GM12875 (cell line): ENCODE measurements around the gene MAFG.

Experiments
- H3K4me3 ChIP-seq: one replicate; pipeline ENCODE4 v1.5.1; 2011; ENCODE audit warnings: low read depth, low read length, control low read depth
- CTCF ChIP-seq: IDR thresholded peaks from 2 replicates; pipeline ENCODE4 v1.5.1; 2011; ENCODE audit warnings: low read depth, mild to moderate bottlenecking, control low read depth, inconsistent platforms, low read length, moderate library complexity, borderline replicate concordance; ENCODE audit not compliant: insufficient read depth

Gene MAFG

GRCh38 chr17:81916234-81917001, 11.1 kb downstream of the MAFG start:
- H3K4me3 ChIP-seq = peak overlapping the region; percentile 65
- no peak for TF ChIP-seq CTCF

DNA sequence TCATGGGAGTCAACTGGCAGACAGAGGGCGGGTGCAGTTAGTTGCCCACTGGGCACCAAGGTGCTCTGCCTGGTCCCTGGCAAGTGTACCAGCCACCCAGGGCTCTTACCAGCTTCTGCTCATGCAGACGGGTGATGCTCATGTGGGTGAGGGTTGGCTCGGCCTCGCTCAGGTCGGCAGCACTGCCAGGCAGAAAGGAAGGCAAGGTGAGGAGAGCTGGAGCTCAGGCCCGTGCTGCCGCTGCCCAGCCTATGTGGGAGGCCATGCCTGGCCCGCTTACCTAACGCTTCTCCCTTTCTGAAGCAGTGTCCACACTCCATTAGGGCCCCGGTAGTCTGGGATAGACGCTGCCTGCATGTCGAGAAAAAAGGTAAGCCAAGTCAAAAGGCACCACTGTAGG, 12.2 kb downstream of the MAFG start:
- no peak for TF ChIP-seq CTCF
- no peak overlapping the region for H3K4me3 ChIP-seq

DNA sequence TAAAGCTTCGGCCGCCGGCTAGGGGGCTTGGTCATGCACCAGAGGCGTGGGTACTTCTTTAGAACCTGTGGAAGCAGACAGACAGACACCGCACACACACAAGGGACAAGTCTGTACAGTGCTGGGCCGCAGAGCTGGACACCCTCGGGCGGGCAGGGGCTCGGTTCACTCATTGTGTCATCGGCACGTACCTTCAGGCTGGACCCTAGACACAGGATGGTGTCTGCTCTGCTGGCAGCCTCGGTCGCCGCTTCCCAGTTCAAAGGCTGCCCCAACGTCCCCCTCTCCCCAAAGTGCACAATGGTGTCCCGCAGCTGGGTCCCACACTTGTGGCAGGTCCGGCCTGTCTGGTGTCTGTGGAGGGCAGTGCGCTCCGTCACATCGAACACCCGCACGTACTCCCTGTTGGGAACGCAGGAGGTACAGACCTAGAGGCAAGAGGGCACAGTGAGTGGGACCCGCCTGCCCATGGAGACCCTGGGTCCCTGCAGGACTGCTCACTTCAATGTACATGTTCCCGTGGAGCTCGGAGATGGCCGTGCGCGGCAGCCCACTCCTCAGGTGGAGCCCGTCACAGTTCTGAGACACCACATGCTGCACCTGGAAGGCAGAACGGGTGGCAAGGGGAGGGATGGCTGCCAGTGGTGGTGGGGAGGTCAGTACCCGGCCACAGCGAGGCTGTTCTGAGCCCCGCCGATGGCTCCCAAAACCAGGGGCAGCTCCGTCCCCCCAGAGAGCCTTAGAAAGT, 13.3 kb downstream of the MAFG start:
- H3K4me3 ChIP-seq = no peak overlapping the region

DNA sequence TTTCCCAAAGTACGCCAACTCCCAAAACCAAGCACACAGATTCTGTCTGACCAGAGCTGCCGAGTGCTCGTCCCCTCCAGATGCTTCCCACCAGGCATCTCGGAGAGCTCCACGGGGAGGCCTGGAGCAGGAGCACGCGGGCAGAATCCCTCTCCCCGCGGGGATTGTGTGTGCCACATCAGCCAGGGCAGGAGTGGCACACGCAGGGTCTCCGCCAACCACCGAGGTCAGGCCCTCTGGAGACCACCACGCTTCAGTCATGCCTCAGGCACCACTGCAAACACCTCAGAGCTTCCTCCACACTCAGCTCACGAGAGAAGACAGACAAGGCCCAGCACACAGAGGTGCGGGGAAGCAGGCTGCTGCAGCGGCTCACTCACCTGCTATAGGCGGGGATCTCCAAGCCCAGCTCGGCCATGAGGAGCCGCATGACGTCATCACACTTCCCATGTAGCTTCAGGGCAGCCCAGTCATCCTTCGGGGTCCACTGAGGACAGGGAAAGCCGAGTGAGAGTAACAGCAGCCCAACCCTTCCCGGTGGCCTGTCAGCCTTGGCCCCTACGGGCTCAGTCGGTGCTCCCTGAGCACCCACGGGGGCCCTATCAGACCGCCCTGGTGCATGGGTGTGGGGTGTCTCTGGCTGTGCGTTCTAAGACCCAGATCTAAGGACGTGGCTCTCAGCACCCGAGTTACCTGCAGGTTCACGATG, 14.0 kb downstream of the MAFG start:
- no peak for TF ChIP-seq CTCF
- no peak overlapping the region for H3K4me3 ChIP-seq

More for the DNA sequence above, 13.3 kb downstream of the MAFG start:
- TF ChIP-seq CTCF = no peak

DNA sequence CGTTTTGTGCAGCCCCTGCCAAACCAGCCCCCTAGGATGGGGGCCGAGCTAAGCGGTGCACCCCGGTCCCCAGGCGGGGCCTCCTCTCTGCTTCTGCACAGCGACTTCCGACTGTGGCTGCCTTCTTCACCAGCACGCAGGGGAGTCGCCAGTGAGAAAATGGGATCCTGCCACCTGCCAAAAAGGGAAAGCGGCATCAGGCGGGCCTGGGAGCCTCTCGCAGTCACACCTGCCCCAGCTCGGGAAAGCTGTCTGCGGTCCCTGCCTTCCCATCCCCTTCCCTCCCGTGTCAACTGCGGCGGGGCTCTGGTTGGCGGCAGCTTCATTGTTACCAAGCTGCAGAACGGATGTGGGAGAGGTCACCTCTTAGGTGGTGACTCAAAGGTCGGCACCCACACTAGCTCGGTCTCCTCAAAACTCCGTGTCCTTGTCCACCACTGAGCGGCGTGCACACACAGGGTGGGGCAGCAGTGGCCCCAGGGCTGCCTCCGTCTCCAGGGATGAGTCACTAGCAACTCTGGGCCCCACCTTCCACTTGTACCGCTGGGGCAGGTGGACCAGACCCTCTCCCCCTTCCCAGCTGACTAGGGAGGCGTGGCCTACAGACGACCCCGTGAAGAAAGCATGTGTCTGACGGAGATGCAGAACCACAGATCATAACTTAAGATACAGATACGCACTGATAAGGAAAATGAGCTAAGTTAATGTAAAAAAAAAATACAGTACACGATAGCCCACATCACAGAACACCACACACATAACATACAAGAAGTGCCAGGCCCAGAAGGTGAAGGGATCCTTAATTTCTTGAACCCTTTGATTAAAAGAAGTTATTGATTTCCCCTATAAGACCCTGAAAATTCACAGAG, 14.9 kb downstream of the MAFG start:
- no peak overlapping the region for H3K4me3 ChIP-seq
- TF ChIP-seq CTCF = no peak

GRCh38 chr17:81911969-81912368, 15.6 kb downstream of the MAFG start:
- TF ChIP-seq CTCF = no peak
- no peak overlapping the region for H3K4me3 ChIP-seq
